GM06990 (cell line): ENCODE results near the gene NLRP6.

Experiments used
- DNase-seq: peaks from one replicate; pipeline ENCODE4 v3.0.0-alpha.2; 2011; ENCODE audit not compliant: insufficient read length; ENCODE audit errors: extremely low read depth
- H3K27me3 ChIP-seq: replicated peaks from 2 replicates; pipeline ENCODE4 v1.6.0; 2011; ENCODE audit warnings: low read length; ENCODE audit not compliant: control insufficient read depth, insufficient read depth
- H3K36me3 ChIP-seq: 2 replicates; pipeline ENCODE4 v1.5.1; 2011; ENCODE audit warnings: low read length; ENCODE audit not compliant: control insufficient read depth, insufficient read depth
- H3K4me3 ChIP-seq: replicated peaks from 2 replicates; pipeline ENCODE4 v1.5.1; 2011; ENCODE audit warnings: low read depth, mild to moderate bottlenecking, control low read depth, low read length
- CTCF ChIP-seq: IDR thresholded peaks from 2 replicates; pipeline ENCODE4 v1.5.1; 2011; ENCODE audit warnings: low read length, control low read depth, mild to moderate bottlenecking, inconsistent platforms; ENCODE audit not compliant: insufficient read depth, poor library complexity, severe bottlenecking

NLRP6 gene

GRCh38 chr11:253160-253885, 24.9 kb upstream of the NLRP6 start:
- no peak for DNase-seq
- Histone ChIP-seq H3K36me3 (peaks cover 32% of the 10 kb centered on the region), H3K27me3 (no peaks in the 10 kb centered on the region), H3K4me3 (no peak overlapping the region)
- no peak for TF ChIP-seq CTCF

- Histone ChIP-seq H3K4me3 (no peak overlapping the region), H3K27me3 (no peaks in the 10 kb centered on the region), H3K36me3 (peaks cover 29% of the 10 kb centered on the region)
- no peak for TF ChIP-seq CTCF
- DNase-seq: no peak
These were observed 24.3 kb upstream of the NLRP6 start for GRCh38 chr11:253886-254270.

- DNase-seq: no peak
- Histone ChIP-seq H3K27me3 (no peaks in the 10 kb centered on the region), H3K36me3 (peaks cover 27% of the 10 kb centered on the region), H3K4me3 (no peak overlapping the region)
- TF ChIP-seq CTCF: no peak
These were observed 23.0 kb upstream of the NLRP6 start for GRCh38 chr11:255176-255575.

- no peak for DNase-seq
- Histone ChIP-seq H3K4me3 (no peak overlapping the region), H3K36me3 (peaks cover 21% of the 10 kb centered on the region), H3K27me3 (no peaks in the 10 kb centered on the region)
- TF ChIP-seq CTCF: no peak
These were observed 22.4 kb upstream of the NLRP6 start for GRCh38 chr11:255816-256215.

GRCh38 chr11:256952-257737, 21.1 kb upstream of the NLRP6 start:
- no peak for DNase-seq
- H3K4me3 ChIP-seq: no peak overlapping the region

More at GRCh38 chr11:256952-257737, 21.1 kb upstream of the NLRP6 start:
- peaks cover 14% of the 10 kb centered on the region for H3K36me3 ChIP-seq
- no peaks in the 10 kb centered on the region for H3K27me3 ChIP-seq
- TF ChIP-seq CTCF: no peak
